ENCODE data around the gene GALNTL6.

GRCh38 chr4:172989984-172990820 lies 1177.0 kb downstream of the GALNTL6 start:
- TF ChIP-seq EZH2 (IDR thresholded peaks at IDR 0.05; ENCODE audit: low read depth, unreplicated experiment) = no peak
- TF ChIP-seq EZH2phosphoT487 (IDR thresholded peaks at IDR 0.05; ENCODE audit: unreplicated experiment) = no peak
- TF ChIP-seq CREB1 (CRISPR knock-in tag; IDR thresholded peaks at IDR 0.05; ENCODE audit: low read depth) = no peak
- TF ChIP-seq, protein P1, sequence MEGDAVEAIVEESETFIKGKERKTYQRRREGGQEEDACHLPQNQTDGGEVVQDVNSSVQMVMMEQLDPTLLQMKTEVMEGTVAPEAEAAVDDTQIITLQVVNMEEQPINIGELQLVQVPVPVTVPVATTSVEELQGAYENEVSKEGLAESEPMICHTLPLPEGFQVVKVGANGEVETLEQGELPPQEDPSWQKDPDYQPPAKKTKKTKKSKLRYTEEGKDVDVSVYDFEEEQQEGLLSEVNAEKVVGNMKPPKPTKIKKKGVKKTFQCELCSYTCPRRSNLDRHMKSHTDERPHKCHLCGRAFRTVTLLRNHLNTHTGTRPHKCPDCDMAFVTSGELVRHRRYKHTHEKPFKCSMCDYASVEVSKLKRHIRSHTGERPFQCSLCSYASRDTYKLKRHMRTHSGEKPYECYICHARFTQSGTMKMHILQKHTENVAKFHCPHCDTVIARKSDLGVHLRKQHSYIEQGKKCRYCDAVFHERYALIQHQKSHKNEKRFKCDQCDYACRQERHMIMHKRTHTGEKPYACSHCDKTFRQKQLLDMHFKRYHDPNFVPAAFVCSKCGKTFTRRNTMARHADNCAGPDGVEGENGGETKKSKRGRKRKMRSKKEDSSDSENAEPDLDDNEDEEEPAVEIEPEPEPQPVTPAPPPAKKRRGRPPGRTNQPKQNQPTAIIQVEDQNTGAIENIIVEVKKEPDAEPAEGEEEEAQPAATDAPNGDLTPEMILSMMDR (conservative IDR thresholded peaks at IDR 0.05; ENCODE audit: low read depth in 2 of 2) = no peak
- TF ChIP-seq POLR2AphosphoS5 (IDR thresholded peaks at IDR 0.05; ENCODE audit: low read depth) = no peak
- no peak for TF ChIP-seq REST (IDR thresholded peaks at IDR 0.05; ENCODE audit: unreplicated experiment)
- no peak for TF ChIP-seq ZNF331 (CRISPR knock-in tag; IDR thresholded peaks at IDR 0.05; ENCODE audit: low read depth)
- no peak for TF ChIP-seq STAT1 (IDR thresholded peaks at IDR 0.05; ENCODE audit: unreplicated experiment)
- no peak for TF ChIP-seq JUNB (IDR thresholded peaks at IDR 0.05; ENCODE audit: unreplicated experiment)
- TF ChIP-seq ZNF462 (CRISPR knock-in tag; IDR thresholded peaks at IDR 0.05) = no peak
- no peak for TF ChIP-seq ZNF114 (CRISPR knock-in tag; IDR thresholded peaks at IDR 0.05)
- TF ChIP-seq ETS1 (IDR thresholded peaks at IDR 0.05) = no peak
- TF ChIP-seq NANOG (IDR thresholded peaks at IDR 0.05; ENCODE audit: borderline replicate concordance) = no peak
